C4-2B (cell line): ENCODE results near the gene SDHA.

Source experiments
- H3K27ac ChIP-seq: fragments of 450-650 bp; 2 replicates; pipeline ENCODE4 v1.5.1; 2017
- ZFX ChIP-seq: fragments of 450-650 bp; IDR thresholded peaks from 2 replicates; pipeline ENCODE4 v1.6.1; 2017
- TF ChIP-seq, protein P1 (sequence below): fragments of 450-650 bp; conservative IDR thresholded peaks from 2 replicates; pipeline ENCODE4 v1.5.1; 2017; ENCODE audit warnings: mild to moderate bottlenecking

Gene SDHA

DNA sequence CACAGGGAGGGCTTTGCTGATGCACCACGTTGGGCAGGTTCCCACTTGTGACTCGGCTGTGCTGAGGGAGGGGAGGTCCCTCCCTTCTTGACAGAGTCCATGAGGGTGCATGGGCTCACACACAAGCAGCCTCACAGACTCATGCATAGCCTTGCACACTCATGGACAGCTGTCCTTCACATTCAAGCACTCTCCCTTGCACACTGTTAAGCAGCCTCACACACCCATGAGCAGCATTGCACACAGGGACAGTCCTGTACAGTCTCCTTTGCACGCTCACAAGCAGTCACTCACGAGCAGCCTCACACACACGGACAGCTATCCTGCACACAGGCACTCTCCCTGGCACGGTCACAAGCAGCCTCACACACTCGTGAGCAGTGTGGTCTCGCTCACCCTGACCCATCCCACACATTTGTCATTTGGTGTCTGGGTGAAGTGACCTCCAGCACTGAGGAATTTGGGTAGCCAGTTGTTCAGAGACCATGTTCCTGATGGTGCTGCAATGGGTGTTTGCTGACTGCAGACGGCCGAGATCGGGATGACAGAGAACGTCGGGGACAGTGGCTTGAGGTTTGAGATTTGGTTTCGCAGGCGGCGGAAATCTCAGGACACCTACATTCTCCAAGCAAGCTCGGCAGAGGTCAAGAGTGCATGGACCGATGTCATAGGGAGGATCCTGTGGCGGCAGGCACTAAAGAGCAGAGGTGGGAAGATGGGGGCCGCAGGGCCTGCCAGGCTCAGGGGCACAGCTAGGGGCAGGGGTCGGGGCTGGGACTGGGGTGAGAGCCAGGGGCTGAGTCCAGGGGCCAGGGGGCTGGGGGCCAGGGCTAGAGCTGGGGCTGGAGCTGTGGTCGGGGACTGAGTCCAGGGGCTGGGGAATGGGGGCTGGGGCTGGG lies 44.5 kb upstream of the SDHA start:
- TF ChIP-seq, protein P1, sequence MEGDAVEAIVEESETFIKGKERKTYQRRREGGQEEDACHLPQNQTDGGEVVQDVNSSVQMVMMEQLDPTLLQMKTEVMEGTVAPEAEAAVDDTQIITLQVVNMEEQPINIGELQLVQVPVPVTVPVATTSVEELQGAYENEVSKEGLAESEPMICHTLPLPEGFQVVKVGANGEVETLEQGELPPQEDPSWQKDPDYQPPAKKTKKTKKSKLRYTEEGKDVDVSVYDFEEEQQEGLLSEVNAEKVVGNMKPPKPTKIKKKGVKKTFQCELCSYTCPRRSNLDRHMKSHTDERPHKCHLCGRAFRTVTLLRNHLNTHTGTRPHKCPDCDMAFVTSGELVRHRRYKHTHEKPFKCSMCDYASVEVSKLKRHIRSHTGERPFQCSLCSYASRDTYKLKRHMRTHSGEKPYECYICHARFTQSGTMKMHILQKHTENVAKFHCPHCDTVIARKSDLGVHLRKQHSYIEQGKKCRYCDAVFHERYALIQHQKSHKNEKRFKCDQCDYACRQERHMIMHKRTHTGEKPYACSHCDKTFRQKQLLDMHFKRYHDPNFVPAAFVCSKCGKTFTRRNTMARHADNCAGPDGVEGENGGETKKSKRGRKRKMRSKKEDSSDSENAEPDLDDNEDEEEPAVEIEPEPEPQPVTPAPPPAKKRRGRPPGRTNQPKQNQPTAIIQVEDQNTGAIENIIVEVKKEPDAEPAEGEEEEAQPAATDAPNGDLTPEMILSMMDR = no peak
- TF ChIP-seq ZFX = no peak

GRCh38 chr5:174291-174600 lies 43.9 kb upstream of the SDHA start:
- TF ChIP-seq, protein P1 = no peak
- no peak for TF ChIP-seq ZFX
- no peak overlapping the region for H3K27ac ChIP-seq

More for the DNA sequence above, 44.5 kb upstream of the SDHA start:
- H3K27ac ChIP-seq = no peak overlapping the region

DNA sequence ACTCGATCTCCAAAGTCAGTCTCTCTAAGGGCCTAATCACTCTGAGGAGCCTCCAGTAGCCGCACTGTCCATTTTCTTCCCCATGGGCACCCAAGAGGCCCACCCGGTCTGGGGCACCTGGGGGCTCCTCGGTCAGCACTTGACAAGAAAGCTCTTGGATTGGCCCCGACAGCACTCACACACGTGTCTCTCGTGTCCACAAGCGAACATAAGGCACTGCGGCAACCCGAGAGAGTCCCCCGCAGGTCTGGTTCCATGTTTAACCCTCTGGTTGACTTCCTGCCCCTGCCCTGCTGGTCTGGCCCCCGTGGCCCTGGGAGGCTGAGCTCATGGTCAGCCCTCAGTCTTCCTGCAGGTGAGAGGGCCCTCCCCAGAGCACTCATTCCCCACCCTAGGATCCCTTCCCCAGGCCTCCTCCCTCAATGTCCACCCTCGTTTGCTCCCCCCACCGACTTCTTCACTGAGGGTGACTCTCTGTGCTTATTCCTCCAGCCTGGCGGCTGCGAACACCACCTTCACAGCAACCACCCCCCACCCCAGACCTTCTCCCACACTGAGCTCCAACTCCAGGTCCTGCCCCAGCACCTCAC lies 43.1 kb upstream of the SDHA start:
- H3K27ac ChIP-seq = no peak overlapping the region
- TF ChIP-seq, protein P1 = no peak

DNA sequence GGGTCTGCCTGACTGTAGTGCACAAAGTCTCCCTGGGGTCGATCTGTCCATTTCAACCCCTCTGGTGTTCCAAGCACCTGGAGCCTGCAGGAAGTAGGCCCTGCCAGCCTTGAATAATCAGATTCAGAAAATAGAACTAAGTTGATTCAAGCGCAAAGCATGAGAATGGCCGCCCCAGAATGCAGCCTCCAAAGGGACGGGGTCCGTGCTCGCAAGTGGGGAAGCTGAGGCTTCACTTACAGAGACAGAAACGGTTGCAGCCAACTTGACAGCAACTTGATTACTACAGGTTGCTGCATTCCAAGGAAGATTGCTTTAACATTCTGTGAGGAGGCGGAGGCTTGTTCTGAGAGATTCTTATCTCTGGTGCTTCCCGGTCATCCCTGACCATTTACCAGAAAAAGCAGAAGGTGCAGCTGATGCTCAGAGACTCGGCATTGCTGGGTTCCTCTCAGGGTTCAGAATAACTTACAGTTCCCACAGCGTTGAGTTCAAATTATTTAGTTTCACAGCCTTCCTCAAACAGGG lies 41.8 kb upstream of the SDHA start:
- no peak overlapping the region for H3K27ac ChIP-seq

GRCh38 chr5:178110-178509 lies 40.0 kb upstream of the SDHA start:
- TF ChIP-seq, protein P1 = no peak
- TF ChIP-seq ZFX = no peak
- no peak overlapping the region for H3K27ac ChIP-seq

More for the DNA sequence above, 41.8 kb upstream of the SDHA start:
- TF ChIP-seq, protein P1 = no peak
- no peak for TF ChIP-seq ZFX

- H3K27ac ChIP-seq = no peak overlapping the region
- TF ChIP-seq ZFX = no peak
- TF ChIP-seq, protein P1 = no peak
These were observed 38.7 kb upstream of the SDHA start for GRCh38 chr5:179401-179800.

DNA sequence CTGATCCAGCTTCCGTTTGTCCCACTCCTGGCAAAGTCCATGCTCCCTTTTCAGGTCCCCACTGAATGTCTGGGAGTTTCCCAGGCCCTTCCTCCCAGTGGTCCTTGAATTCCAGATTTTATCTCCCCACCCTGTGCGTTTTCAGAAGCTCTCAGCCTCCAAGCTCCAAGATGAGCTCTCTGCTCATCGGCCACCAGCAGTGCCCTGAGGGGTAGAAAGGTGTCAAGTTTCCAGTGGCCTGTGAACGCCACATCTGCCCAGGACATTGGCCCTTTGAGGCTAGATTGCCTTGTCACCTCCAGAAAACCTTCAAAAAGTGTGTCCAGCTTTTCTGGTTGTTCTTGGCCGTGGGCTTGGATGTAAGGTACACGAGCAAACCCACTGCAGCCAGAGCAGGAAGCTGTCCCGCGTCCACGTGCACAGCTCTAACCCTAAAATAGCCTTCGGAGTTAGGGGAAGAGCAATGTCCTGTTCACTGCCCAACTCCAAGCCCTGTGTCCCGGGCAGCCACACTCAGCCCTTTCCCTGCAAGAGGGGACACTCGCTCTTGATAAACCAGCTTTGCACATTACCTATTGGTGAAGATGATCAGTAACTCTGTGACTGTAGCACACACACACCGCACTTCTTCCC lies 37.7 kb upstream of the SDHA start:
- TF ChIP-seq, protein P1 = no peak
- TF ChIP-seq ZFX = no peak
- H3K27ac ChIP-seq = no peak overlapping the region
